Fibroblast of lung (primary cell): ENCODE measurements around the gene ZSCAN2.

Experiments
- EZH2 ChIP-seq: IDR thresholded peaks from 2 replicates; pipeline ENCODE4 v1.5.1; 2012; ENCODE audit warnings: low read length, control low read depth, mild to moderate bottlenecking; ENCODE audit errors: missing control alignments
- TF ChIP-seq, protein P1 (sequence below), 2 donors: IDR thresholded peaks in 1 of 2; conservative IDR thresholded peaks in 1 of 2; 1 replicate in 1 of 2; 2 replicates in 1 of 2; pipeline ENCODE4 v1.5.1; 2011 to 2012; ENCODE audit warnings: low read length in 2 of 2, control low read depth in 1 of 2, inconsistent platforms in 1 of 2, low read depth in 1 of 2, mild to moderate bottlenecking in 1 of 2

DNA sequence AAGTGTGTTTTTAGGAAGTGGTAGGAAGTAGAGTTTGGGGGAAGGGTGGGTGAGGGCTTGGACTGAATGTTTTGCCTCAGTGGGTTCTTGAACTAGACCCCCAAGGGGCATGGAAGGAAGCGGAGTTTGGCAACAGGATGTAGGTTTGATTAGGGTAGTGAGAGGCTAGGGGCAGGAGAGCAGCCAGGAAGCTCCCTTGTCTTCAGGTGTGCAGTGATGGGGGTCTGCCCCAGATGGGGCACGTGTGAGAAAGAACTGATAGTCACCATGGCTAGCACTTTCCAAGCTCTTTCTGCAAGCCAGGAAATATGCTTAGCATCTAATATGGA lies 4.7 kb downstream of the ZSCAN2 start:
- TF ChIP-seq, protein P1, sequence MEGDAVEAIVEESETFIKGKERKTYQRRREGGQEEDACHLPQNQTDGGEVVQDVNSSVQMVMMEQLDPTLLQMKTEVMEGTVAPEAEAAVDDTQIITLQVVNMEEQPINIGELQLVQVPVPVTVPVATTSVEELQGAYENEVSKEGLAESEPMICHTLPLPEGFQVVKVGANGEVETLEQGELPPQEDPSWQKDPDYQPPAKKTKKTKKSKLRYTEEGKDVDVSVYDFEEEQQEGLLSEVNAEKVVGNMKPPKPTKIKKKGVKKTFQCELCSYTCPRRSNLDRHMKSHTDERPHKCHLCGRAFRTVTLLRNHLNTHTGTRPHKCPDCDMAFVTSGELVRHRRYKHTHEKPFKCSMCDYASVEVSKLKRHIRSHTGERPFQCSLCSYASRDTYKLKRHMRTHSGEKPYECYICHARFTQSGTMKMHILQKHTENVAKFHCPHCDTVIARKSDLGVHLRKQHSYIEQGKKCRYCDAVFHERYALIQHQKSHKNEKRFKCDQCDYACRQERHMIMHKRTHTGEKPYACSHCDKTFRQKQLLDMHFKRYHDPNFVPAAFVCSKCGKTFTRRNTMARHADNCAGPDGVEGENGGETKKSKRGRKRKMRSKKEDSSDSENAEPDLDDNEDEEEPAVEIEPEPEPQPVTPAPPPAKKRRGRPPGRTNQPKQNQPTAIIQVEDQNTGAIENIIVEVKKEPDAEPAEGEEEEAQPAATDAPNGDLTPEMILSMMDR (conservative IDR thresholded peaks at IDR 0.05 in 1 of 2, IDR thresholded peaks at IDR 0.05 in 1 of 2; ENCODE audit: low read depth in 1 of 2, low read length in 2 of 2): no peak
- no peak for TF ChIP-seq EZH2
